ENCODE measurements around the gene SRM.
"Not testable (repeated sequence)": the region's sequence is repeated elsewhere in the genome, so short reads cannot be mapped to it uniquely, and the experiment has no call there.

Gene SRM

DNA sequence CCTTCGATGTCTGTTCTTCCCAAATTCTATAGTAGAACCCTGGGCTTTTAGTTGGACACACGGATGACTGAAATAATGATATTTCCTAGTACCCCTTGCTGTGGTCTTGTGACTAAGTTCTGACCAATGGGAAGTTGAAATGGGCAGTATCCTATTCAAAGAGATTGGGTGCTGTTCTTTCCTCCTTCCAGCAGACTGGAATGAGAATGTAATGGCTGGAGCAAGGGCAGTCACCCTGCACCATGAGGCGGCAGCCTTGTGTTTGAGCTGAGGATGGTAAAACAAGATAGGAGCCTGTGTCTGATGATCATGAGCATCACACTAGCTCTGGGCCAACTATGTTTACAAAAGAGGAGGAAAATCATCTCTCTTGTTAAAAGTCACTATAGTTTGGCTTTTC, 5.1 kb upstream of the SRM start:
- no peak for DNase-seq (ENCODE audit: low read depth)

DNA sequence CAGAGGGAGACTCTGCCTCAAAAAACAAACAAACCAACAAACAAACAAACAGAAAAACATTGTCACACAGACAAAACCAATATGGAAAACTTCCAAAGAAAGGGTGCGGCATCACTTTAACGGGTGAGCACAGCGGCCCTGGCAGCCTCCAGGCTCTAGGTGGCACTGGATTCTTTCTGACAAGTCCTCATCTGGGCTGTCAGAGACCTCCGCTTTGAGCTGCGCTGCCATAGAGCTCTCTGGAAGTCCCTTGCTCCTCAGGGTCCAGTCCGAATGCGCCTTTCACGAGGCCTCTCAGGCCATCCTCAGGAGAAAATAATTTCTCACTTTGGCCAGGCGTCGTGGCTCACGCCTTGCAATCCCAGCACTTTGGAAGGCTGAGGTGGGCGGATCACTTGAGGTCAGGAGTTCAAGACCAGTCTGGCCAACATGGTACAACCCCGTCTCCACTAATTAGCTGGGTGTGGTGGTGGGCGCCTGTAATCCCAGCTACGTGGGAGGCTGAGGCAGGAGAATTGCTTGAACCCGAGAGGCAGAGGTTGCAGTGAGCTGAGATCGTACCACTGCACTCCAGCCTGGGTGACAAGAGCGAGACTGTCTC, 4.2 kb upstream of the SRM start:
- DNase-seq (ENCODE audit: low read depth): not testable (repeated sequence)

DNA sequence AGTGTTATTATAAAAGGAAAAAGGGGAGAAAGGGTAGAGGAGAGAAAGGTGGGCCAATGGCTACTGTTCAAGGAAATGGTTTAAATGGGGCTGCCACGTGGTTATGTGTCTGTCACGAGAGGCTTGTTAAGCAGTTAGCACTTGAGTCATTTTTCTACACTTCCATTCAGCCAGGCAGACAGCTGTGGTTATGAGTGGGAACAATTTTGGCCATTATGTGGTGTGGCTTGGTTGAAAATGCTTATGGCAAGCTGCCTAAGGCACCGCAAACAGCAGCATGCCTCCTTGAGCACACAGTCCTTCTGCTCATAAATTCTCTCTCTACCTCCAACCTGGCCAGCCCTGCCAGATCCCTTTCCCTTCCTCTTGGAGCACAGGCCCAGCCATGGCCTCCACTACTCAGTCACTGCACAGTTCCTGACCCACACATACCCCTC, 3.2 kb upstream of the SRM start:
- DNase-seq (ENCODE audit: low read depth): no peak

DNA sequence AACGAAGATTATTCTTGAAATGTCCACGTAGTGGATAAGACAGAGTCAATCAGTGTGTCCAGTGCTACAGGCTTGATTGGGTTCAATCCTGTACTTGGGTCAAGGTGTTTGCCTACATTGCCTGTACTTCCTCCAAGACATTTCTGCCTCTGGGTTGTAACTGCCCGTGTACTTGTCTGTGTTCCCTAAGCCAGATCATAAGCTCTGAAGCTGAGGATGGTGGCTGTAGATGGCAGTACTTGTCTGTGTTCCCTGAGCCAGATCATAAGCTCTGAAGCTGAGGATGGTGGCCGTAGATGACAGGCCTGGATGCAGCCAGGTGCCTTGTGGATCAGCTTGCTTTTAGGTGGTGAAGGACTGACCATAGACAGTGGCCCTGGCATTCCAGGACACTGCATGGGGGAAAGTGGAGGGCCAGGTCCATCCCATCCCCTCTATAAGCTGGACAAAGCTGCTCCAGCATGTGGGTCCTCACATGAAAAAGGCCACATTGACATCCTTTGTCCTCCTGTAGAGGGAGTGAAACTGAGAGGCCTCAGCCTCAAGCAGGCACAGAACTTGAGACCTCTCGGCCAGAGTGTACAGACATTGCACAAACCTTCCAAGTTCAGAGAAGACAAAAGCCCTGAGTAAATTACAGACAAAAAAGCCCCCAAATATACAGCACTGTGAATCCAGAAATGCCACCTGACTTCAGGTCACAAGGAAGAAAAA, 2.0 kb upstream of the SRM start:
- DNase-seq (ENCODE audit: low read depth): no peak

DNA sequence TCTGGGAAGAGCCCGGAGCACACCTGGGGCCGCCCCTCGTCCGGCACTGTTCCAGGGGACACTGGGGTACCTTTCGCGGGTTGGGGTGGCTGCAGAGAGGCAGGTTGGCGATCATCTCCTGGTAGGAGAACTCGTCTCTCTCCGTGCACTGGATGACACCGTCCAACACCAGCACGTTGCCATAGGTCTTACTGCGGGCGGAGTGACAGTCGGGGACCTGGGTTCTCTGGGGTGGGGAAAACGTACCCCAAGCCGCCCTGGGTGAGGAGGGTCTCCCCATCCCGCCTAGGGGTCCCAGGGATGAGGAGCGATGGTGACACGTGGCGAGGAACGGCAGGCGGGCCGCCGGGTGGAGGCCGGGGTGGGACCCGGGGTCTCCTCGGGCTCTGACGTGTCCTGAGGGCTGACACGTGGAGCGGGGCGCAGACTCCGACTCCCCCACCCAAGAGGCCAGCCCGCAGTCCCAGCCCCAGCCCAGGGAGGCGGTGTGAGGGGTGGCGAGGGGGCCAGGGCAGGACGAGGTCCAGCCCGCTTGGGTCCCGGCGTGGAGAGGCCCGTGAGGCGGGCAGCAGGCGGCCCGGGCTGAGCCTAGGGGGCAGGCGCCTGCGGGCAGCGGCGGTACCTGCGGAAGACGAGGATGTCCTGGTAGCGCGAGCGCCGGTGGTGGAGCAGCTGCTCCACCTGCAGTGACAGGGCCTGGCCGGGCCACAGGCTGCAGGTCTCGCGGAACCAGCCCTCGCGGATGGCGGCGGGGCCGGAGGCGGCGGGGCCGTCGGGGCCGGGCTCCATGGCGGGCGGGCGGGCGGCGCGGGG, 457 bp downstream of the SRM start:
- no peak for DNase-seq (ENCODE audit: low read depth)

DNA sequence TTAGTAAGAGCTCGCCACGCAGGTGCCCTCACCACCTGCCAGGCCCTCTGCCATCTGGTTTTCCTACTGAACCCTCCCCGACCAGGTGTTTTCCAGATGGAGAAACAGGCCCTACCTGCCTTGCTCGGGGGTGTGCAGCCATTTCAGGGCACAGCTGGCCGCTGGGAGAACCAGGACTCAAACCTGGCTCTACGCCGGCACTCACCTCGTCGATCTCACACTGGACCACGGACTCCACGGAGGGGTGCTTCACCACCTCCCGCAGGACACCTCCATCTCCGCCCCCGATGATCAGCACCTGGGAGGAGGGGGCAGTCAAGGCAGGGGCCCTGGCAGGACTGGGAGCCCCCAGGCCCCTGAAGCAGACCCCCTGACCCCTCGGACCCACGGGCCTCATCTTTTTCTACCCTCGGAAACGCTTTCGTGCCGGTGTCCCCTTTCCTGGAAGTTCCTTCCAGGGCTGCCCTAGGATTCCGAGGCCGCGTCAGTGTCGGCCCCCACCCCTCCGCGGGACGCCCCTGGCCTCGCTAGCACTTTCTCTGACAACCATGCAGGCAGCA, 1.1 kb downstream of the SRM start:
- no peak for DNase-seq (ENCODE audit: low read depth)

DNA sequence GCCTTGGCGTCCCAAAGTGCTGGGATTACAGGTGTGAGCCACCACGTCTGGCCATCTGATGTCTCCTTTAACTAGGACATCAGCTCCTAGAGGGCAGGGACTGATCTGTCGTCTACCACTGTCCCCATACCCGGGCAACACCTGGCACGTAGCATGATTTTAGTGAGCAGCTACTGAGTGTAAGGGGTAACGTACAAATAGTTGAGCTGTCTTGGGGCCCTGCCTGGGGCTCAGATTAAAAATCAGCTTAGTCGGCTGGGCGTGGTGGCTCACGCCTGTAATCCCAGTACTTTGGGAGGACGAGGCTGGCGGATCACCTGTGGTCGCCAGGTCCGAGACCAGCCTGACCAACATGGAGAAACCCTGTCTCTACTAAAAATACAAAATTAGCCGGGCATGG, 1.8 kb downstream of the SRM start:
- DNase-seq (ENCODE audit: low read depth): no peak

DNA sequence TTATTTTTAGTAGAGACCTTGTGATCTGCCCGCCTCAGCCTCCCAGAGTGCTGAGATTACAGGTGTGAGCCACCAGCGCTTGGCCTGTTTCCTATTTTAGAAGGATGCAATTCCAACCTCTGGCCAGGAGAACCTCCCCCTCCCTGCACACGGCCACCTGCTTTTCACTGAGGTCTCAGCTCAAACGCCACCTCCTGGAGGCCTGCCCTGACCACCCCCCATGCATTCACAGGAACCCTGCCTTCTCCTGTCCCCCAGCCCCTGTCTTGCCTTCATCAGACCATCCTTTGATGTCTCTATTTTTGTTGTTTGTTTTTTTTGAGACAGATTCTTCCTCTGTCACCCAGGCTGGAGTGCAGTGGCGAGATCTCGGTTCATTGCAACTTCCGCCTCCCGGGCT, 2.3 kb downstream of the SRM start:
- DNase-seq (ENCODE audit: low read depth): no peak

DNA sequence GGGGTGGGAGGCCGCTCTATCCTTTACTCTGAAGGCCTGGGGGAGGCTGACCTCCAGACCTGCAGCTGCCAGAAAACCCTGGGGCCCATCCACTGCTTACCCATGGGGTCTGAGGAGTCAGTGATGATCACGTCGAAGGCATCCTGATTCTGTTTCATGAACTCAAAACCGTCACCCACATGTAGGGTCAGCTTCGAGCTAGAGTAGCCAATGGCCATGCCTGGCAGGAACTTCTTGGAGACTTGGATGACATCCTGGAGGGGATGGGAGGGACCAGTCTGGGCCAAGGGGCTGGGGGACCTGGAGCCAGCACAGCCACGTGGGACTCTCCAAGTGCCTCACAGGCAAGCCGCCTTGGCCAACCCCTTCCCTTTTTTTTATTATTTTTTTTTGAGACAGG, 3.3 kb downstream of the SRM start:
- DNase-seq (ENCODE audit: low read depth): no peak

DNA sequence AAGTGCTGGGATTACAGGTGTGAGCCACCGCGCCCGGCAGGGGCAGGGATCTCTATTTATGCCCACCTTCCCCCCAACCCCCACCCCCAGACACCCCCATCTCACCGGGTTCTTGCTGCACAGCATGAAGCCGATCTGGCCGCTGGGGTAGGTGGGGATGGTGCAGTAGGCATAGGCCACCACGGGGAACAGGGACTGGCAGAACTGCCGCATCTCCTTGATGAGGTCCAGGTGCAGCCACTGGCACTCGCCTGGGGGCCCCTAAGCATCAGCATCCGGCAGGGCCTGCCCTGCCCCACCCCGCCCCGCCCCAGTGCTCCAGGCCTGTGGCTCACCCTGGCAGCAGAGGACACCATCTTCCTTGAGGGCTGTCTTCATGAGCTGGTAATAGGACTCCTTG, 4.1 kb downstream of the SRM start:
- DNase-seq (ENCODE audit: low read depth): no peak

DNA sequence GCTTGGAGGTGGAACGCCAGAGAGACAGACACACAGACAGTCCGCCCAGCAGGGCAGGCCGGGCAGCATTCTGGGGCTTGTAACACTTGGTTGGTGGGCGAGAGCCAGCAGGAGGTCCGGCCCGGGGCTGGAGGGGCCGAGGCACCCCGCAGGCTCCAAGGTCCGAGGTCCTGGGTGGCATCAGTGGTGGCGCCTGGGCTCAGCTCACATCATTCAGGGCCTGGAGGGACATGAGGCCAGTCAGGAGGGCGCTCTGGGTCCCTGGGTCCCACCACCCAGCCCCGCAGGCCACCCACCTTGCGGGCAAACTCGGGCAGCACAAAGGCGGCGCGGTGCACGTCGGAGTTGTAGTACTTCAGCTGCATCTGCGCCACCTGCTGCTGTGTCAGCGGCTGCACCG, 5.2 kb downstream of the SRM start:
- no peak for DNase-seq (ENCODE audit: low read depth)

DNA sequence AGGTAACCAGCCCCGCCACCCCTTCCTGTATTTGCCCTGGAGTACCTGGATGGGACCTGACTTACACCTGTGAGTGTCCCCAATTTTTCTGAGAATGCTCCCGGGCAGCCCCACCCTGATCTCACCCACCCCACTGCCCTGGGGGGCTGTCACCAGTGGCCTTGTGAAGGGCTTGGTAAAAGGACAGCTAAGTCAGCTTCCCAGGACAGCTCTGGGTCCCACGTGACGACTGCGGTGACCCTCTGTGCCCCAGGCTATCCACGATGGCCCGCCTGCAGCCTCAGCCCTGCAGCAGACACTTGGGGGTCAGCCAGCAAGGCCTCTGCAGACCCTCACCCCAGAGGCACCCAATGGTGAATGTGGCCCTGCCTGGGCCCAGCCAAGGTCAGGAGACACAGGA, 5.6 kb downstream of the SRM start:
- DNase-seq (ENCODE audit: low read depth): no peak

DNA sequence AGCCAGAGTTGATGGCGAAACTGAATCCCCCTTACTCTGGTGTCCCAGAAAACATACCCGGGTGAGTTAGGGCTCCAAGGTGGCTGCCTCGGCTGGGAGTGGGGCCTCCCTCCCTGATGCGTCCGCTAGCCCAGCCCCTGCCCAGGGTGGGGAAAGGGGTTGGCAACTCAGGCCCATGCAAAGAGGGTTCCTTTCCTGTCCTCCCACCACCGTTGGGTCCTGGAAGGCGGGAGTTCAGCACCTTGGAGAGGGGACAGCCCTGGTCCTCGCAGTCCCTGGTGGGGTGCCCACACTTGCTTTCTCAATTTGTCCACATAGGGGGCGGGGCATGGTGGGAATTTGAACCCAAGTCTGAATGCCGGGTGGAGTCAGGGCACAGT, 6.1 kb downstream of the SRM start:
- no peak for DNase-seq (ENCODE audit: low read depth)

DNA sequence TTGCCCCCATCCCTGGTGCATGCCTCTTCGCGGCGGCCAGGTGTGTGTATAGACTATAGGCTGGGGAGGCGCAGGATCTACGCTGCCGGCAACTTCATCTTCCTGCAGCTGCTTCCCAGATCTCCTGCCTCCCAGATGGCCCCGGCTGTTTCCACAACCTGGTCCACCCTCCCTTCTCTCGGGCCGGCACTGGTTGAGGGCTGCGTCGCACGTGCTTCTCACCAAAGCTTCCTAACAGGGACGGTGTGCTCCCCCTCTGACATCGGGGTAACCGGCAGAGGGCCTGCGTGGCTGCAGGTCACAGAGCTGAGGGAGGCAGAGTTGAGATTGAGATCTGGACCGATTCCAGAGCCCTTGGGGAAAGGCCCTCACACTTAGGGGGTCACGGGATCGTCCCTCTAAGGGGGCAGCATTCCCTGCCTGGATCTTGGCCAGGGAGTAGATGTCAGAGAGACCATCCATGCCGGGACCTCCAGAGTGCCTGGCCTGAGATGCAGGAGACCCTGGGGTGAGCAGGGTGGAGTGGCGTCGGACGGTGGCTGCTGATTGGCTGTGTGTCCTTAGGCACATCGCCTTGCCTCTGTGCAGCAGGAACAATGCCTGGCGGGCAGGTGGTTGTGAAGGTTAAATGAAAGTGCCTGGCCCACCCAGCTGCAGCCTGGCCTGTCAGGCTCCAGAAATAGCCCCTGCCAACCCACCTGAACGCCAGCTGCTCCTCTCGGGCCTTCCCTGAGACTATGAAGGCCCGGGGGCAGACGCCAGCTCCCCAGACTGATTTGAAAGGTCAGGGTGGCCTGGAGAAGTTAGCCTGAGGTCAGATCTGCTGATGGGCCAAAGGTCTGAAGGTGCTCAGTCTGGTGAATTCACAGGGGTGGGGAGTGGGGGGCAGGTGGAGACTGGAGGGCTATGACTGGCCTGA, 6.7 kb downstream of the SRM start:
- no peak for DNase-seq (ENCODE audit: low read depth)

DNA sequence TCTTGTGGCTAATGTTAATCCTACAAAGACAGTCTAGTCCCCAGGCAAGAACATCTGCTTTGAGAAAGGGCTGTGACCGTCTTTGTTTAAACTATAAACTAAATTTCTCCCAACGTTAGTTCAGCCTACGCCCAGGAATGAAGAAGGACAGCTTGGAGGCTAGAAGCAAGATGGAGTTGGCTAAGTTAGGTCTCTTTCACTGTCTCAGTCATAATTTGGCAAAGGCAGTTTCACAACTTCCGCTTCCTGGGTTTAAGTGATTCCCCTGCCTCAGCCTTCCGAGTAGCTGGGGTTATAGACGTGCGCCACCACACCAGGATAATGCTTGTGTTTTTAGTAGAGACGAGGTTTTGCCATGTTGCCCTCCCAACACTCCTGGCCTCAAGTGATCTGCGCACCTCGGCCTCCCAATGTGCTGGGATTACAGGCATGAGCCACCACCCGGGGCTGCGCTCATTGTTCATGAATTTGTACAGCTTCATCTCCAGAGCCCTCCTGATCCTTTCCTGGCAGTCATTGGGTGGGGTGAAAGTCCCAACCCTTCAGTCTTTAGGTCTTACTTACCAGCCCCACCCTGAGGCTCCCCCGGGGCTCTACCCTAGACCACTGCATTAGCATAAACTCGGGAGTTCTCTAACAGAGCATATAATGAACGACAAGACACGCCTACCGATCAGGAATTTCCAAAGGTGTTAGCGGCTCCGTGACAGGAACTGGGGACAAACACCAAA, 7.9 kb downstream of the SRM start:
- DNase-seq (ENCODE audit: low read depth): no peak

DNA sequence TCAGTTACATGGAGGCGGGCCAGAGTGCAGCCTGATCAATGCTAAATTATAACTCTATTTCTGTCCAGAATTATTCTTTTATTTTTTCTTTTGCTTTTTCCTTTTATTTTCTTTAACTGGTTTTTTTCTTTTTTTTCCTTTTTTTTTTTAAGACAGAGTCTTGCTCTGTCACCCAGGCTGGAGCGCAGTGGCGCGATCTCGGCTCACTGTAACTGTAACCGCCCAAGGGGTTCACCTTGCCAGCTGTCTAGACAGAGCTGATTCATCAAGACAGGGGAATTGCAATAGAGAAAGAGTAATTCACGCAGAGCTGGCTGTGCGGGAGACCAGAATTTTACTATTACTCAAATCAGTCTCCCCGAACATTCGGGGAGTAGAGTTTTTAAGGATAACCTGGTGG, 8.7 kb downstream of the SRM start:
- DNase-seq (ENCODE audit: low read depth): not testable (repeated sequence)

DNA sequence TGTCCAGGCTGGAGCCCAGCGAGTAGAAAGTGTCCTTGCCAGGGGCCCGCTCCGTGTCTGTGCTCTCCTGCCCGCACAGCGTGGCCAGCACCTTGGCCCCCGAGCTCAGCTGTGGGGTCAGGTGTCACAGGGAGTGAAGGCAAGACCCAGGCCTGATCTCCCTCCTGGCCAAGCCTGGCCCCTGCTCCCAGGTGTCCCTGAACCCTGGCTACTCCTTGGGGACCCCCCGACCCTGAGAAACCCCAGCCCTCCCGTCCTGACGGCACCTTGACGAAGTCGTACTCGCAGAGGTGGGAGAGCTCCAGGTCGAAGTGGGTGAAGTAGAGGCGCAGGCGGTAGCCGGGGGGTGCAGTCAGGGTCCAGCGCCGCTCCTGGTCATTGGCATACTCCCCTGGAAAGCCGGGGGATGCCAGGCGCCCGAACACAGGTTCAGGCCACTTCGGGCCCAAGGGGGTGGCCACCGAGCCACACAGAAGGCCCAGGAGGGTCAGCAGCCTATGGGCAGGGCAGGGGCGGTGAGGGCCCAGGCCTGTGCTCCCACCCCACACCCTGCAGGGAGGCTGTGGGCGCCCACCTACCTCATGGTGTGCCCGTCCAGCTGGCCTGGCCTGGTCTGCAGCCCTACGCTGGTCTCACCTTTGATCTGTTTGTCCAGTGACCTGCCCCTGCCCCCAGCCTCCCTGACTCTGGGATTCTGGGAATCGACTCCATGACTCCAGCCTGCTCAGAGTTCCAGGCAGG, 13.0 kb downstream of the SRM start, which contains the start of gene MASP2:
Gene MASP2 (minus strand): TSS at position 615 of the 741 bp plus-strand sequence. CDS start 32 bp downstream, at position 583.
- DNase-seq (ENCODE audit: low read depth): no peak

DNA sequence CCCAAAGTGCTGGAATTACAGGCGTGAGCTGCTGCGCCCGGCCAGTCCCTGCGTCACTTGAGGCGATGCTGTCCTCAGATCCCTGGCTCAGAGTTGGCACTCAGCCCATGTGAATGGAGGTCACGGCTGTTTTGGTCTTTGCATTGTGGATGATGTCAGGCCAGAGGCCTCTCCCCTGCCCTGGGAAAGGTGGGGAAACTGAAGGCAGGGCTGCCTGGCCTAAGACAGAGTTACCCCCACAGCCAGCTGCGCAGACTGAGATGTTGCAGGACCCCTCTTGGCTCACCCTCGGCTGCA, 13.6 kb downstream of the SRM start:
- DNase-seq (ENCODE audit: low read depth): no peak

DNA sequence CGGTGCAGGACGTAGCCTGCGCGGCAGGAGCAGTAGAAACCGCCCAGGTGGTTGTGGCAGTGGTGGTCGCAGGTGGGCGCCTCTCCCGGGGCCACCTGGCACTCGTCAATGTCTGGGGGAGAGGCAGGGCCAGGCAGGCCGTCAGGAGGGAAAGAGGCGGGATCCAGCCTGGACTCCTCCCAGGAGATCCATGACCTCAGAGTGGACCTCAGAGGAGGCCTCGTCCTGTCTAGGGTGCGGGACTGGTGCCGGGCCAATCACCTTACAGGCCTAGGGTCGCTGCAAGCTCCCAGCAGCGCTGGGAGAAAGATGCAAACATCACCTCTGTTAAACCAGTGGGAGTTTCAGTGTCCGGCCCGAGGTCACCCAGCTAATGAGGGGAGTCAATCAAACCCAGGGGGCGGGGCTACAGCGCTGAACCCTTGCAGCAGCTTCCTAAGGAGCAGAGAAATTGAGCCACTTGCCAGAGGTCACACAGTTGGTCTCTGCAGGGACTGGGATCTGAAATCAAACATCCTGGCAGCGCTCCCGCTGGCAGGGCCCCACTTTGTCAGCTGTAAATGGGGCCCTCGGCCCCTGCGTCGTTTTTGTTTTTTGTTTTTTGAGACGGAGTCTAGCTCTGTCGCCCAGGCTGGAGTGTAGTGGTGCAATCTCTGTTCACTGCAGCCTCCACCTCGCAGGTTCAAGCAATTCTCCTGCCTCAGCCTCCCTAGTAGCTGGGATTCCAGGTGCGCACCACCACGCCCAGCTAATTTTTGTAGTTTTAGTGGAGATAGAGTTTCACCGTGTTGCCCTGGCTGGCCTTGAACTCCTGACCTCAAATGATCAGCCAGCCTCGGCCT, 14.2 kb downstream of the SRM start:
- DNase-seq (ENCODE audit: low read depth): no peak
